ENCODE results near the gene ELMO1. TPM values are rescaled to one million over a fixed set of nuclear protein-coding genes. Genes with fewer than 3 reads are reported as not detected.

The ELMO1 gene
- total RNA-seq, 1 experiment from 2014 or later: 1.1 TPM

GRCh38 chr7:37107047-37107750 lies 341.5 kb downstream of the ELMO1 start:
- RAD21 ChIA-PET (ENCODE audit: low non-redundant PET in 1 of 2, low total read pairs in 2 of 2, uncharacterized antibody in 2 of 2, unreplicated experiment in 2 of 2): no interaction called here
- POLR2A ChIA-PET: no interaction called here
- intact Hi-C loops (cut with micrococcal nuclease): no loop called here
- no TSS peak for BruUV-seq (replicated peaks)
- no peak overlapping the region for H3K4me2 ChIP-seq (ENCODE audit: low read length)
- H3K36me3 ChIP-seq (ENCODE audit: control insufficient read depth in 1 of 2, insufficient read depth in 2 of 2, low read length in 2 of 2): no peaks in the 10 kb centered on the region
- no peak overlapping the region for H3K4me3 ChIP-seq (replicated peaks in 1 of 2; ENCODE audit: low read depth in 1 of 2, low read length in 2 of 2)
- no peaks in the 10 kb centered on the region for H3K27me3 ChIP-seq (ENCODE audit: insufficient read depth, low read length)
- ATAC-seq (no peak), DNase-seq (ENCODE audit: low read depth, low spot score) (no peak)
- no peaks in the 10 kb centered on the region for H4K20me1 ChIP-seq (ENCODE audit: insufficient read depth)
- H3K9ac ChIP-seq (ENCODE audit: low read length): no peak overlapping the region
- H3K79me2 ChIP-seq (ENCODE audit: insufficient read depth, low read length): no peaks in the 10 kb centered on the region
- H3K4me1 ChIP-seq (ENCODE audit: control insufficient read depth in 1 of 2, insufficient read depth in 2 of 2, low read length in 2 of 2): peaks cover 0 to 13% of the 10 kb centered on the region in 2 experiments; a peak in 1 of 4 replicates
- TF ChIP-seq ZFX (IDR thresholded peaks at IDR 0.05) (no peak), JUND (IDR thresholded peaks at IDR 0.05) (no peak), POLR2AphosphoS5 (IDR thresholded peaks at IDR 0.05; ENCODE audit: low read depth, low read length) (no peak), SP1 (IDR thresholded peaks at IDR 0.05; ENCODE audit: low read depth) (no peak), SIN3A (IDR thresholded peaks at IDR 0.05; ENCODE audit: low read depth) (no peak), ATF3 (IDR thresholded peaks at IDR 0.05) (no peak), EZH2phosphoT487 (IDR thresholded peaks at IDR 0.05; ENCODE audit: borderline replicate concordance) (no peak), CEBPB (IDR thresholded peaks at IDR 0.05; ENCODE audit: low read depth) (no peak), SRF (IDR thresholded peaks at IDR 0.05; ENCODE audit: low read depth) (no peak), REST (IDR thresholded peaks at IDR 0.05; ENCODE audit: low read depth) (no peak), ZNF274 (IDR thresholded peaks at IDR 0.05; ENCODE audit: low read depth, low read length) (no peak)
- no peak overlapping the region for H2AFZ ChIP-seq (ENCODE audit: low read depth, low read length, poor library complexity, severe bottlenecking)
- no peak overlapping the region for H3K27ac ChIP-seq (ENCODE audit: low read depth, low read length)
- no peaks in the 10 kb centered on the region for H3K9me3 ChIP-seq (ENCODE audit: control insufficient read depth in 1 of 2, insufficient read depth in 1 of 2, low read depth in 1 of 2, low read length in 2 of 2)
- CTCF ChIA-PET: no interaction called here
- no peaks in the 10 kb centered on the region for H3K9me2 ChIP-seq (ENCODE audit: insufficient read depth)
